Measurements from ENCODE around the gene RFPL3. TPM values are rescaled to one million over a fixed set of nuclear protein-coding genes. Genes with fewer than 3 reads are reported as not detected.
"Not testable (repeated sequence)": the region's sequence is repeated elsewhere in the genome, so short reads cannot be mapped to it uniquely, and the experiment has no call there.

The RFPL3 gene
- total RNA-seq, 1 donor from 2014 or later = not detected

DNA sequence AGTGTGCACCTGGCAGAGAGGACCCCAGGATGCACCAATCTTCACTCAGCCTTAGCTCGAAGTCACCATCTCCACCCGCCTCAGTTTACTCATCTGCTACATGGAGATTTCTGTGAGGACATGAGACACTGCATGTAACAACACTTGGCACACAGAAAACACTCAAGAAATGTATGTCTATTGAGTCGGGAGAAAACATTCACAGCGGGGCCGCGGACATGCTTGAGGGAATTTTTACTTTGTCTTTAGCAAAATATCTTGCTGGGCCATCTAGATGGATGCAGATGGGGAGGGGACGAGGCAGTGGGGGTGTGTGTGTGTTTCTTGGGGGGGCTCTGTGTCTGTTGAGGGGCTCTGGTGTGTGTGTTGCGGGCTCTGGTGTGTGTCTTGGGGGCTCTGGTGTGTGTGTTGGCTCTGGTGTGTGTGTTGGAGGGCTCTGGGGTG is 28.4 kb upstream of the RFPL3 start:
- no peak for DNase-seq (ENCODE audit: low read depth in 2 of 2)

DNA sequence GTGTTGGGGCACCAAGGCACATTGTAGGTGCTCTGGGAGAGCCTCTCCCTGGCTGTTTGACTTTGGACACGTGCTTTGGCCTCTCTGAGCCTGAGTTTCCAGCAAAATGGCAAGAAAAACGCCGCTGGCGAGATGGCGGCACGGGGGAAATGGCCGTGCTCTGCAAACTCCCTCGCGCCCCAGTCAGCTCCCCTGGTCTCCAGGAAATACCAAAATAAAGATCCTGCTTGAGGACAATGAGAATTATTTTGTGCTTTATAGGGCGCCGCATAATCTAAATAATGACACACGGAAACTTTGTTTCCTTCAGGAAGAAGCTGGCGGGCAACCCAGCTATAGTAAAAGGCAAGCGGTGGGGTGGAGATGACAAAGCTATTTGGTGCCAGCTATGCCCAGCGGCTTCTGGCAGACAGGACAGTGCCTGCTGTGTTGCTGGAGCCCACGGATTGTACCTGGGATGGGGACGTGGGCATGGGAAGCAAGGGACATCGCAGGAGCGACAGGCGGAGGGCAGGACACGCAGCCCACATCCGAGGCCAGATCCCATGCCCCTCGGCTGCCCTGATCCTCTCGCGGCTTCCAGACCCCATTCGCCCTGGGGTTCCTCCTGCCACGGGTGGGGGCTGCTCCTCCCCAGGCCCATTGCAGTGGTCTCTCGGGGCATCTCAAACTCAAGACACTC is 26.3 kb upstream of the RFPL3 start:
- DNase-seq (ENCODE audit: low read depth in 2 of 2) = peak; percentile 87

DNA sequence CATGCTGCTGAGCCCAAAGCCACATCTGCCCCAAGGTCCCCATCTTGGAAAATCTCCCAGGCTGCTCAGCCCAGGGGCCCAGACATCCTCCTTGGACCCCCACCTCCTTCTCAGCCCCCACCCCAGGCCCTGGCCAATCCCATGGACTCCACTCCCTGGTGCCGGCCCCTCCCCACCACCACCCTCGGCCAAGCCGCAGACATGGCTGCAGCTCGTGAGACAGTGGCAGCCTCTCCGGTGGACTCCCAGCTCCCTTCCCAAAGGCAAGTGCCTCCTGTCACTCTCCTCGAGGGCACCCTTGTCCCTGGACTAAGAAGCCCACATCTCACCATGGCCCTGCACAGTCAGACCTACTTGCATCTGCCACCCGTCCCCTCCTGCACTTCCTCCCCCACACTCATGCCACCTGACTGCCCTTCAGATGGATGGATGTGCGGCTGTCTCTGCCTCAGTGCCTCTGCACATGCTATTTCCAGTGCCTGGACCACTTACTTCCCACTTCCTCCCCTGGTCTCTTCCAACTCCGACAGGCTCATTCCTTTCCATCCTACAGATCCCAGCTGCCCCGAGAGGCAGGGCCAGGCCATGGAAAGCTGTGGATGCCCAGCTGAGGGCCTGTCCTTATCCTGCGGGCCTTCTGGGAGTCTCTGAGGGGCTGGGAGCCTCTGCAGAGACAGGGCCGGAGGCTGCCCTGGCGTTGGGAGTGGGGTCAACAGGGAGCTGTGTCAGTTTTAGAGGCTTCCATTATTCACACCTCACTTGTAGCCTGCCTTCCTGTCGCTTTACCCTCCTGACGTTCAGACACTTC is 25.5 kb upstream of the RFPL3 start:
- no peak for DNase-seq (ENCODE audit: low read depth in 2 of 2)

DNA sequence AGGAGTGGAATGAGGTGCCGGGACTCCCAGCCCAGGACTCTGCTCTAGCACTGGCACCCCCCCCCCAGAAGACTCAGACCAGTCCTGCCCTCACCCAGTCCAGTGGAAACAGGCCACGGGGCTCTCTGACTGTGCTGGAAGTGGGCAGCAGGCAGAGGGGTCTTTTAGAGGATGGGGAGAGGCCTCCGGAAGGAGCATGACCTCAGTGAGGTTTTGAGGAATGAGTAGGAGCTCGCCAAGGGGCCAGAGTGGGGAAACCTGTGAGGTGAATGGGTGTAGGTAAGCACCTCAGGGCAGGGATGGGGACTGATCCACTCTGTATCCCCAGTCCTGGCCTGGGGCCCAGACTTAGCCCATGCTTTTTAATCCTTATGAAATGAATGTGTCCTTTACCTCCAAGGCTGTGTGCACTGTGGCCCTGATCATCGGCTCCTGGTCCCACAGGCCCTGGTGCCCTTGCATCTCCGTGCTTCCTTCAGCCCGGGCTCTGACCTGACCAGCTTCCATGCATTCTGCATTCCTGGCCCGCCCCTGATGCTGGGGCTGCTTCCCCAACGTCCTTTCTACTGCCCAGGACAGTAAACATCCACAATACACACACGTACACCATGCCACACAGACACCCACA is 24.4 kb upstream of the RFPL3 start:
- DNase-seq (ENCODE audit: low read depth in 2 of 2) = no peak

DNA sequence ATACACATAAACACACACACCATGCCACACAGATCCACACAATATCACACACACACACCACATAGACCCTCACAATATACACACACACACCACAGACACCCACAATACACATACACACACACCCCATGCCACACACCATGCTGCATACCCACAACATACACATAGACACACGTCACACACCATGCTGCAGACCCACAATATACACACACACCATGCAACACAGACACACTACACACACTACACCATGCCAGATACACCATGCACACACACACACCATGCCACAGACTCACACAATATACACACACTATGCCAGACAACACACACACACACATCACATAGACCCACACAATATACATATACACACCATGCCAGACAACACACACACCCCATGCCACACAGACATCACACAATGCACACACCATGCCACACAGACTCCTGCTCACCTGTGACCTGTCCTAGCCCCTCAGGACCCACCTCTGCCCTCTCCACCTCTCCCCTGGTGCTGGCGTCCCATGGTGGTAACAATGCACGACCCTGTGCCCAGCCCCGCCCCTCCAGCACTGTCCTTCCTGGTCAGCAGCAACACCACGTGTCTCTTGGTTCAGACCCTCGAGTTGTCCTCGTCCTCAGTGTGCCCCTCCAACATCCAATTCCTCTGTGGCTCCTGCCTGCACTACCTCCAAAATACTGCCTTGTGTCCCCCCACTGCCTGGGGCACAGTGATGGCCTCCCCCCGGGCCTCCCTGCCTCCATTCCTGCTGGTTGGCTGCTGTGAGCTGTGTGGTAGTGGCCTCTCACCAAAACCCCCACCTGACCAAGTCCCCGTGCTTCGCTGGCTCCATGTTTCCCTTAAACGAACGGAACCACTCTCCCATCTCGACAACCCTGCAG is 23.7 kb upstream of the RFPL3 start:
- no peak for DNase-seq (ENCODE audit: low read depth in 2 of 2)

DNA sequence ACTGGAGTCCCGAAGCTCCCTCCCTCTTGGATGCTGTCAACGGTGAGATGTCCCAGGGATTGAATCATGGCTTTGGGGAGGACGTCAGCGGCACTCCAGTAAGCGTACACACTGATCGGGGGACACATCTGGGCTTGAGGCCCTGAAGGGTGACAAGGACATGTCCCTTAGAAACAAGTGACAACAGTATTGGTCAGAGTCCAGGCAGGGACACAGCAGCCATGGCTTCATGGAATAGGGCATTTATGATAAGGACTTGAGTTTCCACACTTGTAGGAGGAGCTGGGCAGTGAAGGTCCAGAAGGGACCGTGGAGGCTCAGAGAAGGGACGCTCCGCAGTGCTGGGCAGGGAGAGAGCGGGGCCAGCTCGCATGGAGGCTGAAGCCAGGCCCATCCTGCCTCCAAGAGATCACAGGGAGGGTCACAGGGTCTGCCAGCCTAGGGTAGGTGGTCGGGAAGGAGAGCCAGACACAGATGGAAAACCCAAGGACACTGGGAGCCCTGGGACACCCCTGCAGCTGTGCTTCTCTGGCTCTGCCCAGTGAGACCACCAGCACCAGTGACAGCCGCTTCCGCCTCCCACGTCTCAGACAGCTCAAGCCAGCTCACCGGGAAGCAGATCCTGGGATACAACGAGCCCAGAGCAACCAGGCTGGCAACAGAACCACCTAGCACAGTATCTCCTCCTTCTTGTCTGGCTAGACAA is 22.9 kb upstream of the RFPL3 start:
- DNase-seq (ENCODE audit: low read depth in 2 of 2) = no peak

DNA sequence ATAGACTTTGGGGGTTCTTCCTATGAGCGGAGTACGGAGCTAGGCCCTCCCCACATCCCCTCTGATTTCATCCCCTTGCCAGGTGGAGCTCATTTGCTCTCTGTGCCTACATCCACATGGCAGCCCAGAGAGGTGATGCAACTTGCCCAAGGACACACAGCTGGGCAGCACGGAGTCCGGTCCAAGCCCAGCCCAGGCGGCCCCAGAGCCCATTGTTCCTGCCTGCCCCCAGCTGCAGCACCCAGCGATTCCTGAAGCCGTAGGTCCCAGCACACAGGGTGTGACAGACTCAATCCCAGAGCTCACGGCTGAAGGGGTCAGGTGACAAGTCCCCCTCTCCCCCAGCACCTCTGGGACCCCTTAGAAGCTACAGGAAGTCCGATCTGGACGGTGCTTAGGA is 22.2 kb upstream of the RFPL3 start:
- no peak for DNase-seq (ENCODE audit: low read depth in 2 of 2)

DNA sequence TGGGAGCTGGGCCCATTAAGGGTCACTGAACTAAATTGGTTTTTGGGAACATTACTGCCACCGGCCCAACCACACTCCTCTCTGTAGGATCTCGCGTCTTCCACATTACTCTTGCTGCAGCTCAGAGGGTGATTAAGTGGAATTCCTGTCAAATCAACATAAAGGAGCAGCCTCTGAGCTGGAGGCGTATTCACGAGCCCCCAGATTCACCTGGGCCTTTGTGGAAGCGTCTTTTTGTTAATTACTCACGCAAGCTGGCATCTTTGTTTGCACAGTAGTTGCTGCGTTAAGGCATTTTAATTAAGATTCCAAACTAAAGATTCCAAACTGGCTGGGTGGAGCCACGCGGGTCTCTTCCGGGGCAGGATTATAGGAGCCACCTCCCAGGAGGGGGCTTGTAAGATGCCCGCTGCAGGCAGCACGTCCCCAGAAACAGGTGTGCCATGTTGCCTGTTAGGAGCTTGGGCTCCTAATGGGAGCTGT is 21.5 kb upstream of the RFPL3 start:
- no peak for DNase-seq (ENCODE audit: low read depth in 2 of 2)

DNA sequence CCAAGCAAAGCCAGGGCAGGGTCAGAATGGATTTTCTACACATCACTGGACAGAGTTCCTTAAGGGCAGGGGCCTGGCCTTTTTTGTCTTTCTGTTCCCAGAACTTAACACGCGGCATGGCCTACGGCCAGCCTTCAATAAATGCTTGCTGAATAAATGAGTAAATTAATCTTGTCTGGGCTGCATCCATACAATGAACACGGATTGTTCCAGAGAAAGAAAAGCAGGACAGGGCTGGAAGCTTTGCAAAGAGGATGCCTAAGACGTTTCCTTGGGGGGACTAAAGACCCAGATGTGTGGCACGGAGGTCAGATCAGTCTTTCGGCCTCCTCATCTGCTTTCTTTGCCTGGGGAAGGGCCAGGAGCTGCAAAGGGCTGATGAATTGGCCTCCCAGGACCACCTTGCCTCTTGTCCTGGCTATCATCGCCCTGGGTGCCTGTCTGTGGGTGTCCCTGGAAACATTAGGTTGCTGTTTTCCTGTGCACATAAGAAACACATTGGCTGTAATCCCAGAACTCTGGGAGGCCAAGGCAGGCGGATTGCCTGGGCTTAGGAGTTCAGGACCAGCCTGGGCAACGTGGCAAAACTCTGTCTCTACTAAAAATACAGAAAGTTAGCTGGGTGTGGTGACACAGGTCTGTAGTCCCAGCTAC is 20.8 kb upstream of the RFPL3 start:
- DNase-seq (ENCODE audit: low read depth in 2 of 2) = no peak

DNA sequence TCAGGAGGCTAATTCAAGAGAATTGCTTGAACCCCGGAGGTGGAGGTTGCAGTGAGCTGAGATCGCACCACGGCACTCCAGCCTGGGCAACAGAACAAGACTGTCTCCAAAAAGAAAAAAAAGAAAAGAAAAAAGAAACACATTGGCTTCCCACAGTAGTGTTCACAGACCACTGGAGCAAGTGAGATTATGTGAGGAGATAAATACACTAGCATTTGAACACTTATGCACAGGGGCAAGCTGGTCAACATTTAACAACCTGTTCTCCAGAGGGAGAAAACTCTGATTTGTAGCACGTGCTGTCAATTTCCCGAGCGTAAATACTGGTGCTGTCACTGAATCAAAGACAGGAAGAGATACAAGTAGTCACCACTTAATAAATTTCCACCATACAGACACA is 20.2 kb upstream of the RFPL3 start:
- peak in 1 of 2 donors; percentile 29 for DNase-seq (ENCODE audit: low read depth in 2 of 2)

DNA sequence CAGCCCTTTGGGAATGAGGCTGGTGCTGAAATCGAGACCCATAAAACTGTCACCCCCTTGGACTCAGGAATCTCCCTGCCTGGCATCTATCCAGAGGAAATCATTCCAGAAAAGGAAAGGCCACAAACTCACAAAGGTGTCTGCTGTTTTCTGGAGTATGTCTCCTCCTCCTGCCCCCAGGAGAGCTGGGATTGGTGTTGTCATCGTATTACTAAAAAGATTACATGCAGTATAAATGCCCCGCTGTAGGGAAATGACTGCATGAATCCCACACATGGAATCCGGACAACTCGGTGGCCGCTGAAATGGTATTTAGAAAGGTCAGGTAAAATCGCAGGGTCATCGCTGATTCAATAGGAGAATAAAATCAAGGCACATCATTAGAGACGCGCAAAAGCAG is 18.9 kb upstream of the RFPL3 start:
- DNase-seq (ENCODE audit: low read depth in 2 of 2) = peak; percentile 52 to 77

DNA sequence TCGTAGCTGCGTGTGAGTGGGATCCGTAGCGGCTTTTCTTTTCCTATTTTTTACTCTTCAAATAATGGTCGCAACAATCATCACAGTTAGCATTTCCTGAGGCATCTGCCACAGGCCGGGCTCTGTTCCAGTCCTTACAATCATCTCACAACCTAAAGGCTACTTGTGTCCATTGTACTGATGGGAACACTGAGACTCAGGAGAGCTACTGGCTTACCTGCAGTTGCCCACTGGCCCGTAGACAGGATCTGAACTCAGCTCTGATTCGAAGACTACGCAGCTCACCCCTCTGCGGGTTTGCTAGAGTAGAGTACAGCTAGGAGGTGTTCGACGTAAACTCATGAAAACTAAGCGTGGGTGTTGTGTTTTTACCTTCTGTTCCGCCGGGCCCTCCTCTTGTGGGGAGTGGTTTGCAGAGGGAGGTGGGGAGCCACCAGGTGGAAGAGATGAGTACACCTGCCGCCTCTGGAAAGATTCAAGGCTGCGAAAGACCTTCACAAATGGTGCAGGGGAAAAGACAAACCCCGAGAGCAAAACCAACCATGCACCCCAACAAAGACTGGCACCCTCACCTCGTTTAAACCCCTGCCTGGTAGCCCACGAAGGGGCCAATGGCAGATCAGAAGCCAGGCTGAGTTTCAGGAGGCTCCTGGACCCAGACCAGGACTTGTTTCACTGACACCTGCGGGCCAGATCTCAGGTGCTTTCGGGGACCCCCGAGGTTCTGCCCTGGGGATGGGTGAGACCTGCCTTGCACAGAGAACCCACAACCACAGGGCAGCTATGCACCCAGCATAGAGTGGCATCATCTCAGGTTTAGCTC is 18.3 kb upstream of the RFPL3 start:
- no peak for DNase-seq (ENCODE audit: low read depth in 2 of 2)

DNA sequence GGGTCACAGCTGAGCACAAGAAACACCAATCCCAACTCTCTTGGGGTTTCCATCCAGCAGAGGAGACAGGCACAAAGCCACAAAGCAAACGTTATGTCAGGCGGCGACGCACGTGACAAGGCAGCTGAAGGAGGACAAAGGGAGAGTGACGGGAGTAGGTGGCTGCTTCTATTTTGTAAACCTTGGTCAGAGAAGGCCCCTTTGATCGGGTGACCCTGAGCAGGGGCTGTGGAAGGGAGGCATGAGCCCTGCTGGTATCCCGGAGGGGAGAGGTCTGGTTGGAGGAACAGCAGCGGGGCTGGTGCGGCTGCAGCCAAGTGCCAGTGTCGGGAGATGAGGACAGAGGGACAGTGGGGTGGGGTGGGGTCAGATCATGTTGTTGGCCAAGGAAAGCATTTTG is 17.3 kb upstream of the RFPL3 start:
- no peak for DNase-seq (ENCODE audit: low read depth in 2 of 2)

DNA sequence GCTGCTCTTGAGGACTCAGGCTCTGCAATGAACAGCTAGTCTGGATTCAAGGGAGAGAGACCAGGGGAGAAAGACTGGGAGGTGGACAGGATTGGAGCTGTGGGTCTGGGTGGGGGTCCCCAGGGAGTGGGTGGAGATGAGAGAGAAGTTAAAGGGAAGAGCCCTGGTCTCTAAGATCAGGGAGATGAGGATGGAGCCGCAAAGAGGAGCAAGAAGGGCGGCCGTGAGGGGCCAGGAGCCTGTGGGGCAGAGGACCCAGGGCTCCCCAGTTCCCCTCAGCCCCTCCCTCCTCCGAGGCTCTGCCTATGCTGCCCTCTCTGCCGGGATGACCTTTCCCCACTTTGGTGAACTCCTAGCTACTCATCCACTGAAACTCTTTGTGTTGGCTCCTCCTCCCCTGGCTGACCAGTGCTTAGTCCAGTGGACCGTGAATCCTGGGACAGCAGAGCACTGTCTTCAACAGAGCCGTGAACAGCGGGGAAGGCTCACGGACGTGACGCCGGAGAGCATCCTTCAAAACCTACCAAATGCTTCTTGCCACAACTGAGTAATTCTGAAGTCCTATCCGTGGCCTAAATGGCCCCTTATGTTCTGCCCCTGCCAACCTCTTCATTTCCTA is 16.4 kb upstream of the RFPL3 start:
- DNase-seq (ENCODE audit: low read depth in 2 of 2) = no peak

DNA sequence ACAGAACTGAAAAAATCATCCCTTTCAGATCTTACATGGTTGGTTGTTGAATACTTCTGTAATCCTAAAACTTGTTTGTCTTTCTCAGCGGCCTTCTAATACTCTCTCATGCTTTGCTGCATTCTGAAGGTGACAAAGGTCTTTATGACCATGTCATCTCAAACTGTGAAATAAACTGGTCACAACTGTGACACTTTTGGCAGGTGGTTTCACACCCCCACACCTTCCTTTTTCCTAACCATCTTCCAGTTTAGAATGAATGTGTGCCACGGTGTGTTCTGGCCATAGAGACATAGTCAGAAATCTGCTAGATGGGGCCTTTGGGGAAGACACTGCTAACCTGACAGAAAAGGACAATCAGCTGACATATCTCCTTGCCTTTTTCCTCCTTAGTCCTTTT is 14.7 kb upstream of the RFPL3 start:
- DNase-seq (ENCODE audit: low read depth in 2 of 2) = no peak

DNA sequence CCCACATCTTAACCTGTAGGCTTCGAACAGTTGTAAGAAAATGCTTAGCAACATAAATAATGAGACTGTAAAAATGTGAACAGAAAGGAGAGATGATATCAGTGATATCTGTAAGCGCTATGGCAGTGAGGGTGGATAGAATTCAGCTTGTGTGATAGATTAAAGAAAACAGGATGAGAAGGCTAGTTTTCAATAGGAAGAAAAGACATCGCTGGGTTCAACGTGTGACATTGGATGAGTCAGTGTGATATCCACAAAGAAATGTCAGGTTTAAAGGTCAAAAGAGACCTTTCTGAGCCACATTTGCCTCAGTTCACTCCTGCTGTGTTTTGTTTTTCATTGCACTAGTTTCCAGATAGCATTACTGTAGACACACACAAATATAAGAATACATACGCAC is 13.7 kb upstream of the RFPL3 start:
- DNase-seq (ENCODE audit: low read depth in 2 of 2) = peak in 1 of 2 donors; percentile 57

DNA sequence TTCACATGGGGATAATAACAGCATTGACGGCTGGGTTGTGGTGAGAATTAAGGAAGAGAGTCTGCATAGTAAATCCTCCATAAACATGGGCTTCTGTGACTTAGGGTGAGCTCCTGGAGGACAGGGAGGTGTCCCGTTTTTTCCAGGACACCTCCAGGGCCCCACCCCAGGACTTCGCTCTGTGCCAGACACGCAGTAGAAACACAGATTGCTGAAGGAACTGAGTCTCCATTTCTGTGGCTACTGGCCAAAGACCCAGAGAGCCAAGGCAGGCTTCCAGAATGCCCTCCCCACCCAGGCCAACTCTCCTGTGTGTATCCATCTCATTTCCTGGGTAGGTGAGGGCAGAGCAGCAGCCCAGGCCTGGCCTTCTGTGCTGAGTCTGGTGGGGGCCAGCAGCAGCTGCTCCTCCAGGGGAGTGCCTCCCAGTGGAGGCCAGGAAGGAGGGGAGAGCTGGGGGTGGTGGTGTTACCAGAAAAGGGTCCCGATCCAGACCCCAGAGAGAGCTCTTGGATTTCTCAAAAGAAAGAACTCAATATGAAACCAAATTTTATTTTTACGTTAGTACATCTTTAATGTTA is 9.5 kb upstream of the RFPL3 start:
- DNase-seq (ENCODE audit: low read depth in 2 of 2) = no peak

DNA sequence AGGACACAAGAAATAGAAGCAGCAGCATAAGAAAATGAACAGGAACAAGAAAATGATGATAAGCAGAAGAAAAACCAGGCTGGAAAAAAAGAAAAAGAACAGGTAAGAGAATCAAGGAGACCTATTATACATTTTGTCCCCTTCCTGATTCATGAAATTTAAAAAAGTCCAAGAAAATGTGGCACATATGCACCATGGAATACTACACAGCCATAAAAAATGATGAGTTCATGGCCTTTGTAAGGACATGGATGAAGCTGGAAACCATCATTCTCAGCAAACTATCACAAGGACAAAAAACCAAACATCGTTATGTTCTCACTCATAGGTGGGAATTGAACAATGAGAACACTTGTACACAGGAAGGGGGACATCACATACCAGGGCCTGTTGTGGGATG is 5.8 kb upstream of the RFPL3 start:
- DNase-seq (ENCODE audit: low read depth in 2 of 2) = not testable (repeated sequence)

DNA sequence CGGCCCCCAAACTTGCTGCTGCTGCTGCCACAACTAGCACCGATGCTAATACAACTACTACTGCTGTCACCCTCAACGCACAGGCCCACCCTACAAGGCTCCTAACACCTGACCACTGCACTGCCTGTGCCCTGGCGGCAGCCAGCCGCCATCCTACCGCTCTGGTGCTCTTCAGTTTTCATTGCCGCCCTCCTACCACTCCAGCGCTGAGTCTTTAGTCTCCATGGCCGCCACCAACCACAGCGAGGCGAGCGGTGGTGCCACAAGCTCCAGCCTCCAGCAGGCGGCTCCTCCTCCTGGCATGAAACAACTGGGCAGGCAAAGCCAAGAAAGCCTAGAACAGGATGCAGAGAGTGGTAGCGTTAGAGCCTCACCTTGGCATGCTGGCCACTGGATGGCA is 5.0 kb upstream of the RFPL3 start:
- no peak for DNase-seq (ENCODE audit: low read depth in 2 of 2)
